Inferior parietal cortex (tissue), 1 donor: Measurements from ENCODE around the gene SYTL4.

Experiments
- DNase-seq: peaks from one replicate; pipeline ENCODE4 v3.0.0-alpha.2; 2016; ENCODE audit errors: extremely low spot score

SYTL4 gene

GRCh38 chrX:100695302-100695701, 36.6 kb downstream of the SYTL4 start:
- DNase-seq = no peak

GRCh38 chrX:100687546-100687945, 44.4 kb downstream of the SYTL4 start:
- no peak for DNase-seq

DNA sequence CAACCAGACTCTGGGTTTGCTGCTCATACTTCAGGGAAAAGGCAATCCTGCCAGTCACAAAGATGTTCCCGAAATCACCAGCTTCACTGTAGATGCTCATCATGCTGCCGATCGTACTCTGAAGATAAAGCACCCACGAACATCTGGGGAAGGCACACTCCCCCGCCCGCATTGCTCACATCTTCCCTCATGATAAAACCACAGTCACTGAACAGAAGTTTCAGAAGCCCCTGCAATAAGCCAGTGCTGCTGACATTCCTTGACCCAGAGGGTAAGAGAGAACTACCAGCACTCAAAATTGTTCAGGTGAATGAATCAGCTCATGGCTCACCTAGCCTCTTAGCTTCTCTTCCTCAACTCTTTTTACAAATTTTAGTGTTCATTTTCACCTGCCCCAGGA, 44.8 kb downstream of the SYTL4 start:
- DNase-seq = no peak

- no peak for DNase-seq
Observed at GRCh38 chrX:100685997-100686305, 46.0 kb downstream of the SYTL4 start.

- peak; percentile 81 for DNase-seq
Observed at GRCh38 chrX:100685284-100685996, 46.5 kb downstream of the SYTL4 start.

- no peak for DNase-seq
Observed at GRCh38 chrX:100682939-100683338, 49.0 kb downstream of the SYTL4 start.

- DNase-seq = no peak
Observed at GRCh38 chrX:100681599-100681998, 50.3 kb downstream of the SYTL4 start.

GRCh38 chrX:100680756-100681155, 51.2 kb downstream of the SYTL4 start:
- no peak for DNase-seq

DNA sequence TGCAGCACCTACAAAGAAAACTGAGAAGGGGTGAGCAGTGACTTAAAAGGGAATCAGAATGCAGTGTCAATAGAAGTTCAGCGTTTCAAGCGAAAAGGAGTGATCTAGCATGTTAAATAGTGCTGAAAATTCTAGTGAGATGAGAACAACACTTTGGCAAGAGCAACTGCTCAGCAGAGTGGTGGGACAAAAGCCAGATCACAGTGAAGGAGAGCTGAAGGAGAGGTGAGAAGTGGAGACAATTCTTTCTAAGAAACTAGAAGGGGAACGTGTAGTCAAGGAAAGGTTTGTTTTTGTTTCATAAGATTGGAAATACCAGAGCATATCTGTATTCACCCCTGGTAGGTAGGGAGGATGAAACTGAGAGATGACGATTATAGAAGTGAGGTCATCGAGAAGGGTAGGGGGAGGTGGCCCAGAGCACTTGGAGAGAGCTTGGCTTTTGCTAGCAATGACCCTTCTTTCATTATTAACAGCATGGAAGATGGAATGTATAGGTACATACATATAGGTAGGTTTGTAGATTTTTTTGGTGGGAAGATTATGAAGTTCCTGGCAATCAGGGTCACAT, 54.2 kb downstream of the SYTL4 start:
- DNase-seq = no peak

- DNase-seq = no peak
Observed at GRCh38 chrX:100674705-100675104, 57.2 kb downstream of the SYTL4 start.

GRCh38 chrX:100673397-100673953, 58.4 kb downstream of the SYTL4 start:
- no peak for DNase-seq

DNA sequence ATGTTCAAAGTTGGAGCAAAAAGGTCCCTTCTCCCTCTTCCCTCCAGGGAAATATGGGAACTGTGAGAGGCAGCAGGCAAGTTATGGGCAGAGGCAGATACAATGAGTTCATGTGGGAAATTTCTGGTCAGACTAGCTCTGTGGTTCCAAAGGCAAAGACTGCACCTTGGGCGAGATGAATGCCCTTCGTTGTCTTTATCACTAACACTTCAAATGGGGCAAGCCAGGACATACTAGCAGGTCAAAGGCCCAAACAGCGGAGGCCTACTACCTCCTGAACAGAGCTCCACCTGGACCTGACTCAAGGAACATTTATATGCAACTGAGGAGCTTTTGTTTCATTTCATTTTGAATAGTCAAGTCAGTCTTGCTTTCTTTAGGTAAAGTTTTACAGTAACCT, 59.0 kb downstream of the SYTL4 start:
- DNase-seq = no peak

DNA sequence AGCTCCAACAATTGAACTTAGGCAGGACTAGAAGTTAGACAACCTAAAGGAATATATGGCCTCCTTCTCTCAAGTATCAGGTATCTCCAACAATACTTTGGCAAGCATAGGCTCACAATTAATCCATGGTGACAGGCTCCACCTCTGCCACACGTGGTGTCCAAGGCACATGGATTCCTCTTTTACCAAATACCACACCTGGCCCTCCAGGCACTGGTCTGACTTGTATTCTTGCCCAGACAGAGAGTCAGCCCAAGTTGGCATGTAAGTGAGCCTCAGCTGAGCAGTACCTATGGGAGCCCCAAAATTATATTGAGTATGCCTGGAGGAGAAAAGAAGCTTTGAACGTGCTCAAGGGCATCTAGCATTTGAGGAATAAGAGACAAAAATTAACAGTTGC, 68.3 kb downstream of the SYTL4 start:
- DNase-seq = no peak

- no peak for DNase-seq
Observed at GRCh38 chrX:100662796-100663195, 69.1 kb downstream of the SYTL4 start.

DNA sequence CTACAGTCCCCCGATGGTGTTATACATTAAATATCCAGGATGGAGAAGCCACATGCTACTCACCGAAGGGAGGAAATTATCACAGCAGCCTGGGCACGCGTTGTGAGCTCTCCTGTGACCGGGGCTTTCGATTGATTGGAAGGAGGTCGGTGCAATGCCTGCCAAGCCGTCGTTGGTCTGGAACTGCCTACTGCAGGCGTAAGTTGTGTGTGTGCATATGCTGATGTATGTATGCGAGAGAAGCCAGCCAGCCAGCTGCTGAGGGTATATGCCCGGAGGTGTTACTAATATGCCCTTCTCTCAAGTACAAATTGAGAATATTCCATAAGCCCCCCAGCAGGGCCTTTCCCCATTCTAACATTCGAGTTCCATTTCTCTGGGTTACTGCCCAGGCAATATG, 69.8 kb downstream of the SYTL4 start:
- DNase-seq = no peak

DNA sequence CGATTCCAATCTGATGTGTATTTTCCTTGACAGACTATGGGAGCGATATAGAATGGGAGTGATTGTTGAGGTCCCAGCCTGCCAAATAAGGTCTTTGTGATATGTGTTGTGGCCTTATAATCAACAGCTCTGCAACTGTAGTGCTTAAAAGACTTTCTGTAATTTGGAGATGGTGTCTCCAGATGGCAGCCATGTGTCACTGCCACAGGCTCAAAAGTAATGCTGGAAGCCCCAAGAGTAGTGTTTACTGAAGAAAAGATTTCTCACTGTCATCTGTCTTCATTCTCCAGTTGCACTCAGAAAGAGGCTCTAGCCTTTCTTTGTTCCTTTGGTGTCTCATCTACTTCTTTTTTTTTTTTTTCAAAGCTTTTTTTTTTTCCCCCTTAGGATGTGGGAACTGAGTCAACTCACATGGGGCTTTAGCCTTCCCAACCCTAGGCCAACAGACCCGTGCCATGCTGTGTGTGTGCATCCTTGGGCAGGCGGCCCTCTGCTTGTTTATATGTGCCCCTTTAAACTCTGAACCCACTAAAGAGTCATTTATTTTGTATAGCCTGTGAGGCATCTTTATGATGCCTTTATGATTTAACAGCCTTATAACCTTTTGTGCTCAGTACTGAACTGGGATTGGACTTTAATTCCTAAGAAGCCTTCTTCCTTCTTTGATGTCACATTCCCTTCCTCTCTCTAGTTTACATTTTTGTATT, 72.3 kb downstream of the SYTL4 start:
- DNase-seq = no peak

- DNase-seq = no peak
Observed at GRCh38 chrX:100658941-100659381, 73.0 kb downstream of the SYTL4 start.

DNA sequence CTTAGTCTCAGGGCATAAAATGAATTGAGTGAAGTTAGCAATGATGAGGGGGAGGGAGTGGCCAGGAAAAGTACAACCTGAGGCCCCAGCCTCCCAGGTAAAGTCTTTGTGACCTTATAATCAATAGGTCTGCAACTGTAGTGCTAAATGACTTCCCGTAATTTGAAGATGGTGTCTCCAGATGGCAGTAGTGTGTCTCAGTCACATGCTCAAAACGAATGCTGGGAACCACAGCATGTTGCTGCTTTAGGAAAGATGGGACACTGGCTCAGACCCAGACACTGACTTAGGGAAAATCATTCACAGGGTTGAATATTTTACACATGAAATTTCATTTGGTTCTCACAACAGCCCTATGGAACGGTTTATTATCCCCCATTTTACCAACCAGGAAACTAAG, 77.7 kb downstream of the SYTL4 start:
- DNase-seq = no peak

DNA sequence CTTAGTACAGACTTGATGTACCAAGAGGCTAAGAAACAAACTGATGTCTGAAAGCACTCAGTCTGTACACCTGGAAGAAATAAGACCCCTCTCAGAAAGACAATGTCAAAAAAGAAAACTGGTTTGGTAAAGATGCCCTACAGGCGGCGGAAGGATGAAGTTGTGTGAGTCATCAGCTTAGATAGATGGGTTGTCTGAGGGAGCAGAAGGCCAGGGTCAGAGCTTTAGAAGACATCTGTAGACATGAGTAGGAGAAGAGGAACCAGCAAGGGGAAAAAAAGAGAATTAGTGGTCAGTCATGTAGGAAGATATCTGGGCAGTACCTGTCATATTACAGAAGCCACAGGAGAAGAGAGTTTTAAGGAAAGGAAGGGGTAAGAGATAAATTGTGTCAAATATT, 79.7 kb downstream of the SYTL4 start:
- DNase-seq = no peak

- DNase-seq = no peak
Observed at GRCh38 chrX:100650841-100651240, 81.1 kb downstream of the SYTL4 start.

DNA sequence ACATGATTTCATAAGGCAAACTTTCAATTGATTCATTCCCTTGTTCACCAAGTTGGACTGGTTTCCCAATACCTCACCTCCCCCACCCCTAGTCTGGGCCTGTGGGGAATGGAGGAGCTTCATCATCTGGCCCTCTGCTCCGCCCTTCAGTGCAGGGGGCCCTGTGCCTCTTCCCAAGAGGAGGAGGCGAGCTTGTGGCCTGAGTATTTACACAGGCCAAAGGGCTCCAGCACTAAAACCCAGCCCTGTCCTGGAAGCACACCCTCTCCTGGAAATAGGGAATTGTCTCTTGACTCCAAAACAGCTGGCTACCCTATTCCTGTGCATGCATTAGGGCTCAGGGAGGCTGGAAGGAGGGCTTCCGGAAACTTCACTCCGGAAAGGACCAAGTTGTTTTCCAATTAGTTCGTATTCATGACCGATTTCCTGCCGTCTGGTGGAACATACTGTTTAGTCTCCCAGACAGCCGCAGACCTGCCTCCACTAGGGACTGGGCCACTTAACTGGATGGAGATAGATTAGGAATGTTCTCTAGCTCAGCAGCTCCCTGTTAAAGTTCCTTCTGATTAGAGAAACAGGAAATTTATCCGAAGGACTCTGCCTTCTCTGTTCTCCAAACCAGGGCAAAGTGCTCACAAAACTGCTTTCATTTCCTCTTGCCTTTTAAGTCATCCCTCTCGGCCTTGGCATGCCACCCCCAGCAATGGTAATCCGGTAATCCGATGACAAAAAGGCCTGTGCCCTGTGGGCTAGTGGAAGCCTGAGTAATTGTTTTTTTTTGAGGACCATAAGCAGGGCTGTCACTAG, 82.2 kb downstream of the SYTL4 start:
- no peak for DNase-seq
